ENCODE data around the gene NPFF.

- TF ChIP-seq YY1 (IDR thresholded peaks at IDR 0.05; ENCODE audit: low read depth), result no peak
- TF ChIP-seq TEAD4 (IDR thresholded peaks at IDR 0.05), result no peak
- TF ChIP-seq CREB1 (IDR thresholded peaks at IDR 0.05; ENCODE audit: low read depth), result no peak
- TF ChIP-seq EGR1 (IDR thresholded peaks at IDR 0.05), result no peak
- no peak for TF ChIP-seq NFIC (IDR thresholded peaks at IDR 0.05)
- no peak for TF ChIP-seq TAF1 (IDR thresholded peaks at IDR 0.05; ENCODE audit: low read depth)
- no peak for TF ChIP-seq EP300 (IDR thresholded peaks at IDR 0.05; ENCODE audit: borderline replicate concordance)
- no peak for TF ChIP-seq MAX (IDR thresholded peaks at IDR 0.05)
- no peak for TF ChIP-seq FOXM1 (IDR thresholded peaks at IDR 0.05; ENCODE audit: borderline replicate concordance, low read depth)
- TF ChIP-seq RAD21 (IDR thresholded peaks at IDR 0.05; ENCODE audit: low read depth), result no peak
- TF ChIP-seq CEBPB (IDR thresholded peaks at IDR 0.05), result no peak
- TF ChIP-seq ZBTB7A (IDR thresholded peaks at IDR 0.05; ENCODE audit: low read depth), result no peak
- TF ChIP-seq TCF12 (IDR thresholded peaks at IDR 0.05; ENCODE audit: low read depth), result no peak
- TF ChIP-seq REST (IDR thresholded peaks at IDR 0.05; ENCODE audit: low read depth), result no peak
These were observed 7.5 kb upstream of the NPFF start for GRCh38 chr12:53514628-53515290.
